T-helper 1 cell treated with Interleukin-12 subunit alpha and Interleukin-12 subunit beta and Interleukin-4 antibody, amounts not matched to agents 30 ng/mL and 1 ng/mL, for 36 hours (primary cell): ENCODE measurements around the gene PPARG. TPM values are rescaled to one million over a fixed set of nuclear protein-coding genes. Genes with fewer than 3 reads are reported as not detected.
"Not testable (repeated sequence)": the region's sequence is repeated elsewhere in the genome, so short reads cannot be mapped to it uniquely, and the experiment has no call there.

ENCODE experiments used
- intact Hi-C: fragments of 100-400 bp; cut with micrococcal nuclease; formaldehyde crosslinking; loops from one replicate; pipeline ENCODE4 v1.15.1; 2024
- total RNA-seq: library from RNA; stranded (reverse); gene quantifications from 2 replicates; pipeline ENCODE4 v1.2.3, GENCODE V29; 2022

The PPARG gene
- total RNA-seq, result 0.91 and 0.95 TPM in 2 replicates

- intact Hi-C loops, result loop anchor here (2.0 kb wide), 1 partner anchor 196 kb away; the partner anchor contains the start of gene TSEN2
These were observed at the start of gene PPARG for GRCh38 chr3:12288182-12289129. Gene PPARG, plus strand, starts transcription at chr3:12289070. Its CDS starts 90,642 bp downstream, at chr3:12379712.

GRCh38 chr3:12239301-12239700 lies 49.6 kb upstream of the PPARG start:
- intact Hi-C loops, result no loop called here

GRCh38 chr3:12242772-12243171 lies 46.1 kb upstream of the PPARG start:
- intact Hi-C loops, result no loop called here

- intact Hi-C loops, result no loop called here
These were observed 42.2 kb upstream of the PPARG start for GRCh38 chr3:12246497-12247163.

GRCh38 chr3:12247411-12247810 lies 41.5 kb upstream of the PPARG start:
- intact Hi-C loops, result no loop called here

GRCh38 chr3:12249519-12249918 lies 39.4 kb upstream of the PPARG start:
- intact Hi-C loops, result no loop called here

- intact Hi-C loops, result no loop called here
These were observed 36.0 kb upstream of the PPARG start for GRCh38 chr3:12252889-12253288.

- intact Hi-C loops, result no loop called here
These were observed 35.1 kb upstream of the PPARG start for GRCh38 chr3:12253516-12254343.

GRCh38 chr3:12255393-12255792 lies 33.5 kb upstream of the PPARG start:
- intact Hi-C loops, result no loop called here

- intact Hi-C loops, result no loop called here
These were observed 30.0 kb upstream of the PPARG start for GRCh38 chr3:12258911-12259310.

GRCh38 chr3:12262173-12262572 lies 26.7 kb upstream of the PPARG start:
- intact Hi-C loops, result not testable (repeated sequence)

- intact Hi-C loops, result no loop called here
These were observed 23.4 kb upstream of the PPARG start for GRCh38 chr3:12265508-12265907.

GRCh38 chr3:12266038-12266437 lies 22.8 kb upstream of the PPARG start:
- intact Hi-C loops, result no loop called here

- intact Hi-C loops, result no loop called here
These were observed 21.4 kb upstream of the PPARG start for GRCh38 chr3:12267376-12268030.

GRCh38 chr3:12268049-12268735 lies 20.7 kb upstream of the PPARG start:
- intact Hi-C loops, result no loop called here

GRCh38 chr3:12270976-12271375 lies 17.9 kb upstream of the PPARG start:
- intact Hi-C loops, result no loop called here

- intact Hi-C loops, result no loop called here
These were observed 15.7 kb upstream of the PPARG start for GRCh38 chr3:12273045-12273695.

- intact Hi-C loops, result no loop called here
These were observed 12.8 kb upstream of the PPARG start for GRCh38 chr3:12275974-12276650.

GRCh38 chr3:12276827-12277226 lies 12.0 kb upstream of the PPARG start:
- intact Hi-C loops, result not testable (repeated sequence)
